GM18873 (cell line): Measurements from ENCODE around the gene LIN37.
"Not testable (repeated sequence)": the region's sequence is repeated elsewhere in the genome, so short reads cannot be mapped to it uniquely, and the experiment has no call there.

Experiments used
- ATAC-seq: cut with Tn5 transposase; IDR thresholded peaks from one replicate; pipeline ENCODE4 v1.9.1; 2021; ENCODE audit warnings: mild to moderate bottlenecking, moderate library complexity, moderate number of reproducible peaks; ENCODE audit not compliant: unreplicated experiment, low FRiP score

Gene LIN37

GRCh38 chr19:35719402-35720162, 28.8 kb upstream of the LIN37 start:
- no peak for ATAC-seq

DNA sequence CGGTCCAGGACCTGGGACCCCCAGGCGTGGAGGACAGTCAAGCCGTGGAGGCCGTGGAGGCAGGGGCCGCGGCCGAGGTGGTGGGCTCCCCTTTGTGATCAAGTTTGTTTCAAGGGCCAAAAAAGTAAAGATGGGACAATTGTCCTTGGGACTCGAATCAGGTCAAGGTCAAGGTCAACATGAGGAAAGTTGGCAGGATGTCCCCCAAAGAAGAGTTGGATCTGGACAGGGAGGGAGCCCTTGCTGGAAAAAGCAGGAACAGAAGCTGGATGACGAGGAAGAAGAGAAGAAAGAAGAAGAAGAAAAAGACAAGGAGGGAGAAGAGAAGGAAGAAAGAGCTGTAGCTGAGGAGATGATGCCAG, 28.2 kb upstream of the LIN37 start:
- ATAC-seq: no peak

- no peak for ATAC-seq
Observed at GRCh38 chr19:35720648-35721047, 27.7 kb upstream of the LIN37 start.

GRCh38 chr19:35721374-35721773, 27.0 kb upstream of the LIN37 start:
- ATAC-seq: no peak

DNA sequence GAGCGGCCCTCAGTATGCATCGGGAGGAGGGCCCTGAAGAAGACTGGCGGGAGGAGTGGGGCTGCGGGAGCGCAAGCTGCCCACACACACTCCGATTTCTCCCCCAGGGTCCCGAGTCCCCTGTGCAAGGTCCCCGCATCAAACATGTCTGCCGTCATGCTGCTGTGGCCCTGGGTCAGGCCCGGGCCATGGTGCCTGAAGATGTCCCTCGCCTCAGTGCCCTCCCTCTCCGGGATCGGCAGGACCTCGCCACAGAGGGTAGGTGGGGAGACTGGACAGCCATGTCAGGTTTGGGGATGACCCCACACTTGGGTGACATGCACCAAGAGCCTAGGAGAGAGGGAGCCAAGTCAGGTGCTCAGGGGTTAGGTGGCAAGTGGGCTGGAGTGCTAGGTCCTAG, 25.9 kb upstream of the LIN37 start:
- no peak for ATAC-seq

GRCh38 chr19:35722897-35723296, 25.5 kb upstream of the LIN37 start:
- no peak for ATAC-seq

GRCh38 chr19:35723671-35724070, 24.7 kb upstream of the LIN37 start:
- ATAC-seq: no peak

GRCh38 chr19:35724132-35724531, 24.2 kb upstream of the LIN37 start:
- ATAC-seq: not testable (repeated sequence)

DNA sequence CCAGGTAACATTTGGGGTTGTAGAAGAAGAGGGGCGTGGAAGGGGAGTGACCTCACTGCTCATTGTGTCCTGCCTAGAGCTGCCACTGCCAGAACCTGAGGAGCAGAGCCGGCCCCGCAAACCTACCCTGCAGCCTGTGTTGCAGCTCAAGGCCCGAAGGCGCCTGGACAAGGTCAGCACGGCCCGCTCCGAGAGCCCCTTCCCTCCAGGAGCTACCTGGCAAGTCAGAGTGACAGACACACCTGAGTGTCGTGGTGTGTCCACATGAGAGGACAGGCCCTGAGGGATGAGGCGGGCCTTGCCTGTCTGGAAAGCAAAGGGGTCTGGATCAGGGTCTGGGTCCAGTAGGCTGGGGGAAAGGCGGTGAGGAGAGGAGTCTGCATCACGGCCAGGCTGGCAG, 23.8 kb upstream of the LIN37 start:
- no peak for ATAC-seq

DNA sequence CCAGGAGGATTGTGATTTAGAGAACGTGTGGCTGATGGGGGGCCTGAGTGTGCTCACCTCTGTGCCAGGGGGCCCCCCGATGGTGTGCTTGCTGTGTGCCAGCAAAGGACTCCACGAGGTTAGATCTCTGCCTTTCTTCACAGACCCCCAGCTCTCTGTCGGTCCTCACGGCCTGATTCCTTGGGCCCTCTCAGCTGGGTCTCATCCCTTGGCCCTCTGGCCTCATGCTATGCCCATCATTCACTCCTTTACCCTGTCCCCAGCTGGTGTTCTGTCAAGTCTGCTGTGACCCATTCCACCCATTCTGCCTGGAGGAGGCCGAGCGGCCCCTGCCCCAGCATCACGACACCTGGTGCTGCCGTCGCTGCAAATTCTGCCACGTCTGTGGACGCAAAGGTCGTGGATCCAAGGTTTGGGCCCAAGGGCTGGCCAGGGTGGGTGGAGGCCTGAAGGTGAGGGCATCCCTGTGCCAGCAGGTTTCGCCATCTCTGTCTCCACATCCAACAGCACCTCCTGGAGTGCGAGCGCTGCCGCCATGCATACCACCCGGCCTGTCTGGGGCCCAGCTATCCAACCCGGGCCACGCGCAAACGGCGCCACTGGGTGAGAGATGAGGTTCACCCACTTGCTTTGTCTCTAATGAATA, 23.0 kb upstream of the LIN37 start:
- no peak for ATAC-seq

GRCh38 chr19:35727053-35727955, 21.1 kb upstream of the LIN37 start:
- ATAC-seq: no peak

DNA sequence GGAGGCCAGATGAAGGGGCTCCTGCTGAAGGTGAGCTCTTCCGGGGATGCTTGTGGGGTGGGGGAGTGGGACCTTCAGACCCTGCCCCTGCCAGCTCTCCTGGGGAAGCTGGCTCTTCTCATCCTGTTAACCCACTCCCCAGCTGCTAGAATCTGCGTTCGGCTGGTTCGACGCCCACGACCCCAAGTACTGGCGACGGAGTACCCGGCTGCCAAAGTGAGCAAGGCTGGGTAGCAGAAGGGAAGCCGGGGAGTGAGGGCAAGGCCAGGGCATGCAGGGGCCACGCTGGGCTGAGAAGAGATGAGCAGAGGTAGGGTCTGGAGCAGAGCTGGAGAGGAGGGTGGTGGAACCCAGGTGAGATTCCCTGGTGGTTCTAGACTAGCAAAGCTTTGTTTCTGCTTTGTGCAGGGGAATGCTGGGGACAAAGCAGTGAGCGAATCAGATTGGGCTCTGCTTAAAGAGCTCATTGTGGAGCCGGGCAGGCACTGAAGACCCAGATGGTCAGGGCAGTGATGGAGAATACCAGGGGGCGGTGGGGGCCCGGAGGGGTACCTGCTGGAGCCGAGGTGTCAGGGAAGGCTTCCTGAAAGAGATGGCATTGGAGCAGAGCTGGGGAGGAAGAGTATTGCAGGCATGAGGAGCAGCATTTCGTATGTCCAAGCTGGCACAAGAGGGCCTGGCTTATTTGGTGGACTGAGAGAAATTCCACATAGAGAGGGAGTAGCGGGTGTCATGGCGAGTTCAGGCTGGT, 20.2 kb upstream of the LIN37 start:
- no peak for ATAC-seq

DNA sequence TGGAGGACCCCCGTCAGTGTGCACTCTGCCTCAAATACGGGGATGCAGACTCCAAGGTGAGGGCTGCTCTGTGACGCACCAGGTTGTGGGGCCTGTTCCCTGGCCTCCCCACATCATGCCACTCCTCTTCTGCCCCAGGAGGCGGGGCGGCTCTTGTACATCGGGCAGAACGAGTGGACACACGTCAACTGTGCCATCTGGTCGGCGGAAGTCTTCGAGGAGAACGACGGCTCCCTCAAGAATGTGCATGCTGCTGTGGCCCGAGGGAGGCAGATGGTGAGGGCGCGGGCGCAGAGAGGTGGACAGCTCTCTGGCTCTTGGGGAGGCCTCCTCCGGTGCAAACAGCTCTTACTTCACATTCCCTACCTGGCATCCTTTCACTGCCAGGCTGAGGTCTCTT, 19.4 kb upstream of the LIN37 start:
- no peak for ATAC-seq

DNA sequence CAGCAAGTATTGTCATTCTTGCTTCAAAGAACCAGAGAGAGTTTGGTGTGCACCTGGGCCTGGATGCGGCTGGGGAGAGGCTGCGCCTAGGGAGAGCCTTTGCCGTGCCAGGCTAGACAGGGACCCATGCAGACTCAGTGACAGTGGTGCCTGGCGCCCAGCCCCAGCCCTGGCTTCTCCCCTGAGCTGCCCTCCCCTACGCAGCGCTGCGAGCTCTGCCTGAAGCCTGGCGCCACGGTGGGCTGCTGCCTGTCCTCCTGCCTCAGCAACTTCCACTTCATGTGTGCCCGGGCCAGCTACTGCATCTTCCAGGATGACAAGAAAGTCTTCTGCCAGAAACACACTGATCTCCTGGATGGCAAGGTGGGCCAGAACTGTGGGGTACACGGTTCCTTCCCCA, 18.6 kb upstream of the LIN37 start:
- ATAC-seq: no peak

- ATAC-seq: no peak
Observed at GRCh38 chr19:35730326-35730725, 18.1 kb upstream of the LIN37 start.

- ATAC-seq: no peak
Observed at GRCh38 chr19:35731353-35731752, 17.0 kb upstream of the LIN37 start.

DNA sequence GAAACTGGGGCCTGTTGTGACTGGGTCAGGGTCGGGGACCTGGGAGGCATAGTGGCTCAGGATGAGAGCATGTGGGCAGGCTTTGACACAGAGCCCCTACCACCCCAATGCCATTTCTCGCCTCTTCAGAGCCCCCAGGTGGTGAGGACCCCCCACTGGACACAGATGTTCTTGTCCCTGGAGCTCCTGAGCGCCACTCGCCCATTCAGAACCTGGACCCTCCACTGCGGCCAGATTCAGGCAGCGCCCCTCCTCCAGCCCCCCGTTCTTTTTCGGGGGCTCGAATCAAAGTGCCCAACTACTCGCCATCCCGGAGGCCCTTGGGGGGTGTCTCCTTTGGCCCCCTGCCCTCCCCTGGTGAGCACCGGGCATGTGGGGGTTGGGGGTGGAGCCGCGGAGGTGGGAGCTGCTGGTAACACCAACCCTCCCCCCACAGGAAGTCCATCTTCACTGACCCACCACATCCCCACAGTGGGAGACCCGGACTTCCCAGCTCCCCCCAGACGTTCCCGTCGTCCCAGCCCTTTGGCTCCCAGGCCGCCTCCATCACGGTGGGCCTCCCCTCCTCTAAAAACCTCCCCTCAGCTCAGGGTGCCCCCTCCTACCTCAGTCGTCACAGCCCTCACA, 16.5 kb upstream of the LIN37 start:
- no peak for ATAC-seq

DNA sequence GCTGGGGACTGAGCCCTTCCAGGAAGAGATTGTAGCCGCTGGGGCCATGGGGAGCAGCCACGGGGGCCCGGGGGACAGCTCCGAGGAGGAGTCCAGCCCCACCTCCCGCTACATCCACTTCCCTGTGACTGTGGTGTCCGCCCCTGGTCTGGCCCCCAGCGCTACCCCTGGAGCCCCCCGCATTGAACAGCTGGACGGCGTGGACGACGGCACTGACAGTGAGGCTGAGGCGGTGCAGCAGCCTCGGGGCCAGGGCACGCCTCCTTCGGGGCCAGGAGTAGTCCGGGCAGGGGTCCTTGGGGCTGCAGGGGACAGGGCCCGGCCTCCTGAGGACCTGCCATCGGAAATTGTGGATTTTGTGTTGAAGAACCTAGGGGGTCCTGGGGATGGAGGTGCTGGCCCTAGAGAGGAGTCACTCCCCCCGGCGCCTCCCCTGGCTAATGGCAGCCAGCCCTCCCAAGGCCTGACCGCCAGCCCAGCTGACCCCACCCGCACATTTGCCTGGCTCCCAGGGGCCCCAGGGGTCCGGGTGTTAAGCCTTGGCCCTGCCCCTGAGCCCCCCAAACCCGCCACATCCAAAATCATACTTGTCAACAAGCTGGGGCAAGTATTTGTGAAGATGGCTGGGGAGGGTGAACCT, 15.7 kb upstream of the LIN37 start:
- ATAC-seq: no peak

GRCh38 chr19:35733180-35734125, 14.9 kb upstream of the LIN37 start:
- ATAC-seq: no peak
